Heart left ventricle (tissue), 16 donors: ENCODE data around the gene DNAJB14. TPM values are rescaled to one million over a fixed set of nuclear protein-coding genes. Genes with fewer than 3 reads are reported as not detected.
A peak's percentile ranks its signal among the peaks of the same experiment; 100 is the strongest.

Source experiments
- ATAC-seq, 4 donors: fragments of 200-7000 bp; cut with Tn5 transposase; one replicate each; pipeline ENCODE4 v1.9.1; 2020 to 2022; ENCODE audit warnings: moderate library complexity in 4 of 4, mild to moderate bottlenecking in 3 of 4, moderate number of reproducible peaks in 1 of 4
- DNase-seq, 5 donors: peaks; one replicate each; pipeline ENCODE4 v3.0.0-alpha.2; 2020
- H3K27ac ChIP-seq, 12 donors: fragments of 200-600 bp; sonication (generic) in 4 of 12; one replicate each; pipeline versions ENCODE4 v1.5.0 to v1.8.0; 2016 to 2022; ENCODE audit warnings: mild to moderate bottlenecking in 2 of 12
- H3K27me3 ChIP-seq, 9 donors: fragments of 200-600 bp; sonication (generic) in 2 of 9; one replicate each; pipeline versions ENCODE4 v1.5.1 to v1.8.0; 2016 to 2022; ENCODE audit warnings: mild to moderate bottlenecking in 3 of 9
- H3K36me3 ChIP-seq, 9 donors: fragments of 200-600 bp; sonication (generic) in 2 of 9; one replicate each; pipeline versions ENCODE4 v1.5.0 to v1.8.0; 2018 to 2022; ENCODE audit warnings: mild to moderate bottlenecking in 2 of 9
- H3K4me1 ChIP-seq, 12 donors: fragments of 200-600 bp; sonication (generic) in 4 of 12; one replicate each; pipeline versions ENCODE4 v1.5.0 to v1.8.0; 2016 to 2022; ENCODE audit warnings: mild to moderate bottlenecking in 3 of 12
- H3K4me3 ChIP-seq, 12 donors: fragments of 200-600 bp; sonication (generic) in 4 of 12; one replicate each; pipeline versions ENCODE4 v1.5.0 to v1.8.0; 2017 to 2022; ENCODE audit warnings: mild to moderate bottlenecking in 9 of 12, moderate library complexity in 4 of 12
- H3K9me3 ChIP-seq, 12 donors: fragments of 200-600 bp; sonication (generic) in 4 of 12; one replicate each; pipeline versions ENCODE4 v1.5.0 to v1.8.0; 2016 to 2022; ENCODE audit warnings: mild to moderate bottlenecking in 1 of 12
- POLR2A ChIP-seq, 2 donors: fragments of 450-650 bp; IDR thresholded peaks; one replicate each; pipeline ENCODE4 v1.6.1; 2017; ENCODE audit warnings: antibody characterized with exemption in 2 of 2, mild to moderate bottlenecking in 2 of 2, moderate library complexity in 2 of 2
- WGBS, 4 donors: extraction: QIAGEN DNeasy Blood & Tissue Kit in 2 of 4; methylation state at CpG; one replicate each; pipeline versions ENCODE4 v1.1.5 to v1.1.7; 2013 to 2018; 5-methylcytosine and 5-hydroxymethylcytosine counted together
- intact Hi-C, 10 donors: fragments of 100-400 bp; cut with DNase I; formaldehyde crosslinking; loops; one replicate each; pipeline versions ENCODE4 v1.11.1 to v1.14.2; 2022
- polyA plus RNA-seq, 2 donors: library from polyadenylated mRNA; stranded (reverse); fragments of 200-250 nt; gene quantifications; one replicate each; pipeline ENCODE4 v1.2.3, GENCODE V29; 2013
- total RNA-seq, 9 donors: library from RNA; depleted of rRNA in 2 of 9; stranded (reverse); fragments of >200 nt in 2 of 9; fragmentation: NEBNext Ultra II Directional in 3 of 9; extraction: Animal tissue kit (Norgen Biotek cat#: 25700) in 3 of 9; gene quantifications; one replicate each; pipeline versions ENCODE4 v1.1.0 to v1.2.4, GENCODE V29; 2016 to 2023
- TF ChIP-seq, protein P1 (sequence below), 12 donors: fragments of 200-600 bp; sonication (generic) in 4 of 12; IDR thresholded peaks; one replicate each; pipeline versions ENCODE4 v1.5.0 to v1.8.0; 2018 to 2022; ENCODE audit warnings: antibody characterized with exemption in 12 of 12, mild to moderate bottlenecking in 5 of 12
- donor health status: ischemic (EF 13 %, LVEDD 7.1; RV severe dilation, severe dysfunction).
- donor health status: healthy with polysubstance abuse.
- donor health status: DM: no; HTN: yes; CAD: no.
- donor health status: DM: no; HTN: no; CAD: no.
- donor health status: ischemic (EF 25% LVEDD 6.9; RV normal size, moderate dysfunction).
- donor health status: ischemic (EF 25% LVEDD 5.7; RV mildly dilated, moderate dysfunction).
- donor health status: healthy.
- donor health status: DM: yes; HTN: yes; CAD: no.
- donor health status: ischemic (EF 35%, LVEDD 5.7; RV mildly dilated, moderate dysfunction).
- donor health status: nonischemic (EF 11% LVEDD 7.7; RV severe dilation, severe dysfunction).
- donor health status: DM: yes; HTN: yes; CAD: no.
- donor health status: PGD.
- donor health status: ischemic (EF 29% LVEDD 5.4; RV normal size, mild dysfunction).
- donor health status: nonischemic (EF 23%, LVEDD 6.1; RV moderate dilation, normal function).

DNAJB14 gene
- total and polyA plus RNA-seq, 11 donors, result 5.4 to 26.7 (median 15.9) TPM

DNA sequence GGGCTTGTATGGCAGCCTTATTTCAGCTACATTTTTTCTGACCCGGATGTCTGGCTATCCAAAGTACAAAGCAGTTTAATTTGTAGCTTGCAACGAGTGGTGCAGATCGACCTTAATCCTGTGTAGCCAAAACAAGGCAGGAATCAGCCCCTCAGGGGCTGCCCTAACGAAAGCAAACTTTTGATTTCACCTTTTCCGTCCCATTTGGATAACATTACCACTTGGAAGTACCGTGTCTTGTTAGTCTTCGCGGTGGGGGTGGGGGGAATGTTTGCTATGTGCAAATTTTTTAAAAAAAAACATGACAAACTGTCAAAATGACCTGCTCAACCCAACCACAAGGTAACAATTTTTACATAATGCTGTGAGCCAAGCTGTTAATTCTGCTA, 766 bp upstream of the DNAJB14 start:
- Histone ChIP-seq H3K9me3 (no peaks in the 10 kb centered on the region), H3K36me3 (peaks cover 0 to 10% (median 0%) of the 10 kb centered on the region in 9 donors), H3K27ac (peak overlapping the region; percentile 82 to 97 (median 94)), H3K4me1 (peaks cover 0 to 62% (median 42%) of the 10 kb centered on the region in 12 donors), H3K27me3 (no peaks in the 10 kb centered on the region), H3K4me3 (peak overlapping the region; percentile 72 to 99 (median 94))
- intact Hi-C loops, result loop anchor here (2.0 to 10.0 kb wide), 10 partner anchors 50 to 385 kb away; partner anchors contain the start of genes TRMT10A (in 6 of the 10), LAMTOR3 (in 5 of the 10) and DAPP1 (in 1 of the 10)
- WGBS, 4 donors, result 19 to 24% (median 21%) methylated on average over 8 of the region's 8 CpGs
- TF ChIP-seq, protein P1, sequence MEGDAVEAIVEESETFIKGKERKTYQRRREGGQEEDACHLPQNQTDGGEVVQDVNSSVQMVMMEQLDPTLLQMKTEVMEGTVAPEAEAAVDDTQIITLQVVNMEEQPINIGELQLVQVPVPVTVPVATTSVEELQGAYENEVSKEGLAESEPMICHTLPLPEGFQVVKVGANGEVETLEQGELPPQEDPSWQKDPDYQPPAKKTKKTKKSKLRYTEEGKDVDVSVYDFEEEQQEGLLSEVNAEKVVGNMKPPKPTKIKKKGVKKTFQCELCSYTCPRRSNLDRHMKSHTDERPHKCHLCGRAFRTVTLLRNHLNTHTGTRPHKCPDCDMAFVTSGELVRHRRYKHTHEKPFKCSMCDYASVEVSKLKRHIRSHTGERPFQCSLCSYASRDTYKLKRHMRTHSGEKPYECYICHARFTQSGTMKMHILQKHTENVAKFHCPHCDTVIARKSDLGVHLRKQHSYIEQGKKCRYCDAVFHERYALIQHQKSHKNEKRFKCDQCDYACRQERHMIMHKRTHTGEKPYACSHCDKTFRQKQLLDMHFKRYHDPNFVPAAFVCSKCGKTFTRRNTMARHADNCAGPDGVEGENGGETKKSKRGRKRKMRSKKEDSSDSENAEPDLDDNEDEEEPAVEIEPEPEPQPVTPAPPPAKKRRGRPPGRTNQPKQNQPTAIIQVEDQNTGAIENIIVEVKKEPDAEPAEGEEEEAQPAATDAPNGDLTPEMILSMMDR (IDR thresholded peaks at IDR 0.05), result no peak
- TF ChIP-seq POLR2A (IDR thresholded peaks at IDR 0.05), result no peak
- ATAC-seq (no peak), DNase-seq (no peak)

DNA sequence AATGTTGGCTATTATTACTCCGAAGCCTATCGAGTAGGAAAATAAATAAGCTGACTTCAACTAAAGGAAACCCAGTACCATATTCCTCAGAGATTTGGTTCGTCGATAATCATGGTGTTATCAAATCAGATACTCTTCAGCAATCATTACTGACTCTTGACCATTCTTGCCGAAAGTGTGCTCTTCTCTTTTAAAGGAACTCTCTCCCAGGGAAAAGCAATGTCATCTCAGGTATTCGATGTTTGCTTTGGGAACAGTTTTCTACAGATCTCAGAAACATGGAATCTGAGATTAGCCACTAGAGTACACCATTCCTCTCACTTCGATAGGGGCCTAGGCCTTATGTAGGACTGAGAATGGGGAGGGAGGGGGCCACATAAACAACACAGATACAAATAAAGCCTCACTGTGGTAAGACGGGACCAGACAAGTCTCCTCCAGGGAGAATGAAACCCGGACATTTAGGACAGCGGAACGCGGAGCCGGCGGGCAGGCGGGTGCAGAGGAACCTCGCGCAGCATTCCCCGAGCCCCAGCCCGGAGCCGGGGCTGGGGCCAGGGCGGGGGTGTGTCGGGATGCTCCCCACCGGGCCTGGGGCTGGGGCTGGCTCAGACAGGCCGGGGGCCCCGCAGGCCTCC, 581 bp downstream of the DNAJB14 start:
- Histone ChIP-seq H3K9me3 (no peaks in the 10 kb centered on the region), H3K4me3 (peak overlapping the region; percentile 72 to 99 (median 94)), H3K36me3 (peaks cover 0 to 10% (median 0%) of the 10 kb centered on the region in 9 donors), H3K27ac (peak overlapping the region; percentile 82 to 97 (median 94)), H3K4me1 (peaks cover 0 to 56% (median 40%) of the 10 kb centered on the region in 12 donors), H3K27me3 (no peaks in the 10 kb centered on the region)
- WGBS, 4 donors, result 1 to 2% (median 2%) methylated on average over 17 to 25 of the region's 25 CpGs
- peak in 1 of 5 donors; percentile 77 for DNase-seq
- TF ChIP-seq, protein P1 (IDR thresholded peaks at IDR 0.05), result peak in 1 of 12 donors; percentile 2
- TF ChIP-seq POLR2A (IDR thresholded peaks at IDR 0.05), result no peak
- peak in 2 of 4 donors; percentile 6 to 12 for ATAC-seq
- intact Hi-C loops, result loop anchor here (2.0 to 10.0 kb wide), 10 partner anchors 49 to 384 kb away; partner anchors contain the start of genes TRMT10A (in 6 of the 10), LAMTOR3 (in 5 of the 10) and DAPP1 (in 1 of the 10)

DNA sequence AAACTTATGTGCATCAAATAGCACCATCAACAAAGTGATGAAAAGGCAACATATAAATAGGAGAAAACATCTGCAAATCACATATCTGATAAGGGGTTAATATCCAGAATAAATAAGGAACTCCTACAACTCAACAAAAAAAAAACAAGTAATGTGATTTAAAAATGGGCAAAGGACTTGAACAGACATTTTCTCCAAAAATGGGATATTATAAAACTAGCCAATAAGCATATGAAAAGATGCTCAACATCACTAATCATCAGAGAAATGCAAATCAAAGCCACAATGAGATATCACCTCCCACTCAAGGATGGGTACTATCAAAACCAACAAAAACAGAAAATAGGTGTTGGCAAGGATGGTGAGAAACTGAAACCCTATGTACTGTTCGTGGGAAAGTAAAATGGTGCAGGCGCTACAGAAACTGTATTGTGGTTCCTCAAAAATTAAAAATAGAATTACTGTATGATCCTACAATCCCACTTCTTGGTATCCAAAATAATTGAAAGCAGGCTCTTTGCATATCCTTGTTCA, 2.4 kb downstream of the DNAJB14 start:
- Histone ChIP-seq H3K4me1 (peaks cover 0 to 56% (median 40%) of the 10 kb centered on the region in 12 donors), H3K27ac (no peak overlapping the region), H3K4me3 (peak overlapping the region in 1 of 12 donors; percentile 9), H3K9me3 (no peaks in the 10 kb centered on the region), H3K36me3 (peaks cover 0 to 10% (median 5%) of the 10 kb centered on the region in 9 donors), H3K27me3 (no peaks in the 10 kb centered on the region)
- 91 to 96% (median 94%) methylated on average over 2 of the region's 2 CpGs for WGBS, 4 donors
- no peak for DNase-seq
- TF ChIP-seq, protein P1 (IDR thresholded peaks at IDR 0.05), result no peak
- no peak for TF ChIP-seq POLR2A (IDR thresholded peaks at IDR 0.05)
- intact Hi-C loops, result loop anchor here in 4 of 10 donors (5.0 to 10.0 kb wide), 4 partner anchors 47 to 219 kb away; partner anchors contain the start of gene DAPP1 (in 1 of the 4)
- ATAC-seq, result no peak

DNA sequence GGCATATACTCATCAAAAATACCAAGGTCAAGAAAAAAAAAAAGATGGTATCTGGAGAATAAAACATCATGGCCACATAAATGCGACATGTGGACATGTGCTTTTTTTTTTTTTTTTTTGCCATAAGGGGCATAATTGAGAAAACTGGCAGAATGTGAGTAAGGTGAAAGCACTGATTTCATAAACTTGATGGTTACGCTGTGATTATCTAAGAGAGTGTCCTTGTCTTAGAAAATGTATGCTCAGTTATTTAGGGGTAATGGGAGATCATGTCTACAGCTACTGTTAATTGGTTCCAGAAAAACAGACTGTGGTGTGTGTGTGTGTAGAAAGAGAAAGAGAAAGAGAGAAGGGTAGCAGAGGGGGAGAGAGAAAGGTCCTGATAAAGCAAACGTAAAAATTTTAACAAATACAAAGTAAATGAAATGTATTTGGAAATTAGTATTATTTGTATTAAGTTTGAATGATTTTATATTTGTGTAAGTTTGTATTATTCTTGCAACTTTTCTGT, 8.1 kb downstream of the DNAJB14 start:
- 92 to 97% (median 93%) methylated on average over 3 of the region's 3 CpGs for WGBS, 4 donors
- Histone ChIP-seq H3K27ac (no peak overlapping the region), H3K9me3 (peaks cover 0 to 32% (median 17%) of the 10 kb centered on the region in 12 donors), H3K4me3 (no peak overlapping the region), H3K36me3 (peaks cover 0 to 25% (median 0%) of the 10 kb centered on the region in 9 donors), H3K4me1 (peaks cover 0 to 14% (median 1%) of the 10 kb centered on the region in 12 donors), H3K27me3 (no peaks in the 10 kb centered on the region)
- DNase-seq (no peak), ATAC-seq (no peak)
- no peak for TF ChIP-seq POLR2A (IDR thresholded peaks at IDR 0.05)
- TF ChIP-seq, protein P1 (IDR thresholded peaks at IDR 0.05), result no peak
- intact Hi-C loops, result no loop called here
